ENCODE results near the gene DNAL4.

DNAL4 gene

GRCh38 chr22:38828191-38828590 is 34.2 kb upstream of the DNAL4 start:
- TF ChIP-seq CTCF (IDR thresholded peaks at IDR 0.05; ENCODE audit: borderline replicate concordance, control extremely low read depth, extremely low read depth, insufficient read depth, missing control alignments), result no peak
- in situ Hi-C loops (cut with MboI; ENCODE audit: low sequenced_read_pairs, unreplicated experiment), result no loop called here
- no peak for DNase-seq (ENCODE audit: low spot score)

- no peak for DNase-seq (ENCODE audit: low spot score)
- in situ Hi-C loops (cut with MboI; ENCODE audit: low sequenced_read_pairs, unreplicated experiment), result no loop called here
- TF ChIP-seq CTCF (IDR thresholded peaks at IDR 0.05; ENCODE audit: borderline replicate concordance, control extremely low read depth, extremely low read depth, insufficient read depth, missing control alignments), result no peak
These were observed 33.6 kb upstream of the DNAL4 start for GRCh38 chr22:38827510-38827909.

- no peak for DNase-seq (ENCODE audit: low spot score)
- no peak for TF ChIP-seq CTCF (IDR thresholded peaks at IDR 0.05; ENCODE audit: borderline replicate concordance, control extremely low read depth, extremely low read depth, insufficient read depth, missing control alignments)
- in situ Hi-C loops (cut with MboI; ENCODE audit: low sequenced_read_pairs, unreplicated experiment), result no loop called here
These were observed 32.9 kb upstream of the DNAL4 start for GRCh38 chr22:38826801-38827200.

GRCh38 chr22:38826386-38826785 is 32.4 kb upstream of the DNAL4 start:
- in situ Hi-C loops (cut with MboI; ENCODE audit: low sequenced_read_pairs, unreplicated experiment), result no loop called here
- DNase-seq (ENCODE audit: low spot score), result no peak
- TF ChIP-seq CTCF (IDR thresholded peaks at IDR 0.05; ENCODE audit: borderline replicate concordance, control extremely low read depth, extremely low read depth, insufficient read depth, missing control alignments), result no peak

- in situ Hi-C loops (cut with MboI; ENCODE audit: low sequenced_read_pairs, unreplicated experiment), result no loop called here
- peak; percentile 78 for DNase-seq (ENCODE audit: low spot score)
- TF ChIP-seq CTCF (IDR thresholded peaks at IDR 0.05; ENCODE audit: borderline replicate concordance, control extremely low read depth, extremely low read depth, insufficient read depth, missing control alignments), result no peak
These were observed 30.6 kb upstream of the DNAL4 start for GRCh38 chr22:38824585-38824984.

GRCh38 chr22:38823637-38824036 is 29.7 kb upstream of the DNAL4 start:
- in situ Hi-C loops (cut with MboI; ENCODE audit: low sequenced_read_pairs, unreplicated experiment), result no loop called here
- no peak for DNase-seq (ENCODE audit: low spot score)
- TF ChIP-seq CTCF (IDR thresholded peaks at IDR 0.05; ENCODE audit: borderline replicate concordance, control extremely low read depth, extremely low read depth, insufficient read depth, missing control alignments), result no peak

- in situ Hi-C loops (cut with MboI; ENCODE audit: low sequenced_read_pairs, unreplicated experiment), result no loop called here
These were observed 29.1 kb upstream of the DNAL4 start for GRCh38 chr22:38823076-38823475.

More at GRCh38 chr22:38823076-38823475, 29.1 kb upstream of the DNAL4 start:
- no peak for TF ChIP-seq CTCF (IDR thresholded peaks at IDR 0.05; ENCODE audit: borderline replicate concordance, control extremely low read depth, extremely low read depth, insufficient read depth, missing control alignments)
- no peak for DNase-seq (ENCODE audit: low spot score)
